Bronchial epithelial cell (primary cell): ENCODE results near the gene MRPL41. TPM values are rescaled to one million over a fixed set of nuclear protein-coding genes. Genes with fewer than 3 reads are reported as not detected.
"Not testable (repeated sequence)": the region's sequence is repeated elsewhere in the genome, so short reads cannot be mapped to it uniquely, and the experiment has no call there.

Source experiments
- DNase-seq: peaks from one replicate; pipeline ENCODE4 v3.0.0-alpha.2; 2010; ENCODE audit warnings: low read depth
- FAIRE-seq: peaks from 2 replicates; lab custom pipeline; 2011; peaks lifted over from hg19 to GRCh38; lab: Jason Lieb, UNC
- H3K27me3 ChIP-seq: 2 replicates; pipeline ENCODE4 v1.5.1; 2011; ENCODE audit warnings: low read length; ENCODE audit not compliant: control insufficient read depth, insufficient read depth
- H3K36me3 ChIP-seq: 2 replicates; pipeline ENCODE4 v1.5.1; 2011; ENCODE audit warnings: low read length; ENCODE audit not compliant: control insufficient read depth, insufficient read depth
- H3K4me3 ChIP-seq: 2 replicates; pipeline ENCODE4 v1.5.1; 2011; ENCODE audit warnings: mild to moderate bottlenecking, low read depth, low read length, control low read depth
- total RNA-seq: library from RNA; depleted of rRNA; stranded (reverse); fragments of >200 nt; gene quantifications from 2 replicates; pipeline ENCODE4 v1.2.1, GENCODE V29; 2014
- TF ChIP-seq, protein P1 (sequence below): IDR thresholded peaks from 2 replicates; pipeline ENCODE4 v1.5.1; 2011; ENCODE audit warnings: mild to moderate bottlenecking, moderate library complexity, low read length, control low read depth, inconsistent platforms; ENCODE audit not compliant: insufficient read depth, severe bottlenecking

MRPL41 gene
- total RNA-seq, 1 donor from 2014 or later, result 64.2 TPM

DNA sequence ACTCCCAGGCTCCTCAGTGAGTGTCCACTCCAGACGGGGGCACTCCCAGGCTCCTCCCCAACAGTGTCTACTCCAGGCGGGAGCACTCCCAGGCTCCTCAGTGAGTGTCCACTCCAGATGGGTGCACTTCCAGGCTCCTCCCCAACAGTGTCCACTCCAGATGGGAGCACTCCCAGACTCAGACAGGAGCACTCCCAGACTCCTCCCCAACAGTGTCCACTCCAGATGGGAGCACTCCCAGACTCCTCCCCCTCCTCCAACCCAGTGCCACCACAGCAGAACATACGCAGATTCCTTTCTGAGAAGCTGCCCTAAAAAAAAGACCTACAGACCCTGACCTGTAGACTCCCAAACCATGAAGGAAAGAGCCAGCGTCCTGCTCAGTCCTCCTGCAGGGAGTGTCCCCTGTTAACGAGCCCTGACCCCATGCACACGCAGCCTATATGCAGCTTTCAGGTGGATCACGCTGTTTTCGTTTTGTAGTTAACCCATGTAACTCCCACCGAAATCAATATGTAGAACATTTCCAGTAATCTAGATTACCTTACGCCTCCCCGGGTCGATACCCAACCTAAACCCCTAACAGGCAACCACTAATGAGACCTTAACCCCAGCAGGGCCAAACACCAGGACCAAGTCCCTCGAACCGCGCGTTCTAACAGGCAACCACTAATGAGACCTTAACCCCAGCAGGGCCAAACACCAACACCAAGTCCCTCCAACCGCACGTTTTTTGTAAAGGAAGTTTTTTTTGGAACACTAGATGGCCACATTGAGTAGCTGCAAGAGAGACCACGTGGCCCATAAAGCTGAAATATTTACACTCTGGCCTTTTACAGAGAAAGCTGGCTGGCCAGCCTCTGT, 17.2 kb upstream of the MRPL41 start:
- Histone ChIP-seq H3K4me3 (no peak overlapping the region), H3K27me3 (no peaks in the 10 kb centered on the region), H3K36me3 (no peaks in the 10 kb centered on the region)
- DNase-seq (peak; percentile 49), FAIRE-seq (no peak)
- TF ChIP-seq, protein P1, sequence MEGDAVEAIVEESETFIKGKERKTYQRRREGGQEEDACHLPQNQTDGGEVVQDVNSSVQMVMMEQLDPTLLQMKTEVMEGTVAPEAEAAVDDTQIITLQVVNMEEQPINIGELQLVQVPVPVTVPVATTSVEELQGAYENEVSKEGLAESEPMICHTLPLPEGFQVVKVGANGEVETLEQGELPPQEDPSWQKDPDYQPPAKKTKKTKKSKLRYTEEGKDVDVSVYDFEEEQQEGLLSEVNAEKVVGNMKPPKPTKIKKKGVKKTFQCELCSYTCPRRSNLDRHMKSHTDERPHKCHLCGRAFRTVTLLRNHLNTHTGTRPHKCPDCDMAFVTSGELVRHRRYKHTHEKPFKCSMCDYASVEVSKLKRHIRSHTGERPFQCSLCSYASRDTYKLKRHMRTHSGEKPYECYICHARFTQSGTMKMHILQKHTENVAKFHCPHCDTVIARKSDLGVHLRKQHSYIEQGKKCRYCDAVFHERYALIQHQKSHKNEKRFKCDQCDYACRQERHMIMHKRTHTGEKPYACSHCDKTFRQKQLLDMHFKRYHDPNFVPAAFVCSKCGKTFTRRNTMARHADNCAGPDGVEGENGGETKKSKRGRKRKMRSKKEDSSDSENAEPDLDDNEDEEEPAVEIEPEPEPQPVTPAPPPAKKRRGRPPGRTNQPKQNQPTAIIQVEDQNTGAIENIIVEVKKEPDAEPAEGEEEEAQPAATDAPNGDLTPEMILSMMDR, result peak; percentile 74

DNA sequence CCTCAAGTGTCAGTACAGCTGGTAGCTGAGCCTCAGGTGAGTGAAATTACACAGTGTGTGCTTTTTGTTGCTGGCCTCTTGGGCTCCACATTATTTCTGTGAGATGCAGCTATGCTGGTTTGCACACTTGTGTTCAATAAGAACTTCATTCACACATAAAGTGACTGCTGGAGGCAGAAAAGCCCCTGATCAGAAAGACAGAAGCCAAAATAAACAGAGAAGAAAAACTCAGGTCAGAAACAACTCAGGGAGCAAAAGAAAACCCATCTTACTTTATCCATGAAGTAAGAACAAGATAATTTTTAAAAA, 16.6 kb upstream of the MRPL41 start:
- TF ChIP-seq, protein P1, result no peak
- H3K27me3 ChIP-seq, result no peaks in the 10 kb centered on the region
- DNase-seq (no peak), FAIRE-seq (no peak)
- no peaks in the 10 kb centered on the region for H3K36me3 ChIP-seq
- H3K4me3 ChIP-seq, result no peak overlapping the region

DNA sequence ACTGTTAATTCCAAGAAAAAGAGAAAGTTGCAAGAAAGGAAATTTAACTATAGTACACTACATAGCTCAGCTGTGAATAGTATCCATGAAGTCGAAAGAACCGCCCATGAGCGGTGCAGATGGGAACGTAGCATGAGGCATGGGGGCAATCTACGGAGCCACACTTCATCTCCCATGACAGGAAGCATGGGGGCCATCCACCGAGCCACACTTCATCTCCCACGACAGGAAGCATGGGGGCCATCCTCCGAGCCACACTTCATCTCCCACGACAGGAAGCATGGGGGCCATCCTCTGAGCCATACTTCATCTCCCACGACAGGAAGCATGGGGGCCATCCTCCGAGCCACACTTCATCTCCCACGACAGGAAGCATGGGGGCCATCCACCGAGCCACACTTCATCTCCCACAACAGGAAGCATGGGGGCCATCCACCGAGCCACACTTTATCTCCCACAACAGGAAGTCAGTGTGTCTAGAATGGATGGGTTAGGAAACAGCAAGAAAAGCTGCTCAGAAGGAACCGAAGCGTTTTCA, 15.0 kb upstream of the MRPL41 start:
- FAIRE-seq, DNase-seq, H3K27me3 ChIP-seq, H3K4me3 ChIP-seq, H3K36me3 ChIP-seq: not testable (repeated sequence)

DNA sequence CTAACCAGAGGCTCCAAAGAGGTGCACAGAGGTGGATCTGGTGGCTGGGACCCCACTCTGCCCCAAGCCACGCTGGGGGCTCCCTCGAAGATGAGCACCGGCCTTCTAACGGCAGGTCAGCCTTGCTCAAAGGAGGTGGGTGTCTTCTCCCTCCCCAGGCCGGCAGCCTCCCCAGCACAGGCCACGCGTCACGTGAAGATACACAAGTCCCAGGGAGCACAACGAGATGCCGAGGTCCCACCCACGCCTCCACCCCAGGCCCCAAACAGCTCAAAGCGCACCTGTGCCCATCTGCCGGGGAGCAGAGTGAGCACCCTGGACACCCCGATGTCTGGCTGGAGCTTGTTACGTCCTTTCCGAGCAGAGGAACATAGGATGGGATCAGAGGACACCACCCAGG, 13.6 kb upstream of the MRPL41 start:
- no peaks in the 10 kb centered on the region for H3K36me3 ChIP-seq
- H3K27me3 ChIP-seq, result peaks cover 1% of the 10 kb centered on the region
- DNase-seq, result no peak
- no peak for FAIRE-seq
- H3K4me3 ChIP-seq, result no peak overlapping the region
- TF ChIP-seq, protein P1, result no peak

DNA sequence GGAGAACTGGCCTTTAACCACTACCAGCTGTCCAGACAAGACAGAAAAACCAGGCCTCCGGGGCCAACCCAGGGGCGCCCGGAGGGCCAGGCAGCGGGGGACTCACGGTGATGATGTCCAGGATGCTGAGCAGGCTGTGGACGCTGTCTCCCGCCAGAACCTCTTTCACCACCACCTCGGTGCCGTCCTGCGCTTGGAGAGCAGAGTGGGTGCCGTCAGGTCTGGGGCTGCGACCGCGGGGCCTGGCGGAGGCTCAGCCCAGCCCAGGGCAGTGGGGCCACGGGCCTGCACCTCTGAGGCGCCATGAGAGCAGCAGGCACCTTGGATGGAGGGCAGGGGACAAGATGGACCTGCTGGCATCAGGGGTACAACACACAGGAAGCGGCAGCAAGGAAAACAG, 11.1 kb upstream of the MRPL41 start:
- no peak overlapping the region for H3K4me3 ChIP-seq
- no peak for FAIRE-seq
- TF ChIP-seq, protein P1, result no peak
- H3K36me3 ChIP-seq, result no peaks in the 10 kb centered on the region
- peaks cover 2% of the 10 kb centered on the region for H3K27me3 ChIP-seq
- no peak for DNase-seq

DNA sequence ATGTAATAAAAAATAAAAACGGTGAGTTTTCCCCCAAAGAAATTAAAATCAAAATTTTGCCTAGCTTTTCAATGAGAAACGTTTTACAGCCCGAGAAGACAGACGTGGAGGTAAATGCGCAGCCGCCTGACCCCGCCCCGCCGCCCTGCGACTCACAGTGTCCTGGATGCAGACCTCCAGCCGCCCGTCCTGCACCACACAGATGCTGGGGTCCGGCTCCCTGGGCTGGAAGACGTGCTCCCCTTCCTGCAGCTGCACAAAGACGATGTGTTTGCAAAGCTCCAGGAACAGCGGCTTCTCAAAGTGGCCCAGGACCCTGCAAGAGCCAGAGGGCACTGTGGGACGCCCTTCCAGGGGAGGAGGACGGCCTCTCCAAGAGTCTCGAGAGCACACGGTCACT, 9.2 kb upstream of the MRPL41 start:
- no peak for DNase-seq
- TF ChIP-seq, protein P1, result no peak
- no peaks in the 10 kb centered on the region for H3K36me3 ChIP-seq
- H3K4me3 ChIP-seq, result no peak overlapping the region
- peaks cover 2% of the 10 kb centered on the region for H3K27me3 ChIP-seq
- FAIRE-seq, result no peak
